ENCODE results near the gene DOCK9.

DNA sequence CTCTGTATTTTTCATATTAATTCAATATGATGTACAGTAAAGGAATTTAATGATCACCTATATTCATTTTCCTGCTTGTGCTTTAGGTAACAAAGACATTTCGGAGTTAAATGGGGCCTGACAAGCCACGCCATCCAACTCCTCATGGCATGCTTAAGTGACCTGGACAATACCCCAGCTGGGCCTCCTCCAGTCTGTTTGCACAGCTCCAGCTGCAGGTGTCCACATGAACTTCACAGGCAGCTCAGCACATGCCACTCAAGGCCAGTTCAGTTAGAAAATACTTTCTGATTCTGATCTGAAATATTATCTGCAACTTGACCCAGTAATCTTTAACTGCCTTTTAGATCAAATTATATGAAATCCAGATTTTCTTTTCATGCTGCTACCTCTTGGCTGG lies 135.8 kb downstream of the DOCK9 start:
- TF ChIP-seq POLR2AphosphoS5 (IDR thresholded peaks at IDR 0.05; ENCODE audit: insufficient read depth in 1 of 2, low read depth in 1 of 2) (no peak), CTCF (IDR thresholded peaks at IDR 0.05) (no peak)
